Activated effector memory CD4-positive, alpha-beta T cell treated with anti-CD3 and anti-CD28 coated beads, Interleukin-2, amount 50 U/mL, for 16 hours (primary cell): Measurements from ENCODE around the gene DHRS12.
A peak's percentile ranks its signal among the peaks of the same experiment; 100 is the strongest.

Source experiments
- DNase-seq: peaks from one replicate; pipeline ENCODE4 v3.0.0-alpha.2; 2020

Gene DHRS12

GRCh38 chr13:51805925-51806324 is 2.0 kb upstream of the DHRS12 start:
- no peak for DNase-seq

DNA sequence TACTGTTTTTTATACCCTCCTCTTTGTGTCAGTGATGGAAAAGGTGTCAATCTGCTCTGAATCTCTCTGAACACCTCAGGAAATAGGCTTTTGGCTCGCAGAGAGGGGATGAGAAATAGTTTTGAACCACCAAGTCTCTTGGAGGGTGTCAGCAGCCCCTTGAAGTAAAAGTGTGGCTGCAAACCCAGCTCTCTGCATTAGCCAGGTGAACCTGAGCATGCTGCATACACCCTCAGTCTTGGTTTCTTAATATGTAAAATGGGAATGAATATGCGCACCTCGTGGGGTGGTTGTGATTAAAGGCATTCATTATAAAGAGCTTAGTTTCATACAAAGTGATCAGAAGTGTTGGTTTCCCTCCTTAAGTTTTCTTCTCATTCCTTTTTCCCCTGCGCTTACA is 1.4 kb upstream of the DHRS12 start:
- no peak for DNase-seq

- peak; percentile 77 for DNase-seq
These were observed 571 bp upstream of the DHRS12 start for GRCh38 chr13:51804295-51805172.

- DNase-seq: no peak
These were observed 1.1 kb downstream of the DHRS12 start for GRCh38 chr13:51802631-51803418.

DNA sequence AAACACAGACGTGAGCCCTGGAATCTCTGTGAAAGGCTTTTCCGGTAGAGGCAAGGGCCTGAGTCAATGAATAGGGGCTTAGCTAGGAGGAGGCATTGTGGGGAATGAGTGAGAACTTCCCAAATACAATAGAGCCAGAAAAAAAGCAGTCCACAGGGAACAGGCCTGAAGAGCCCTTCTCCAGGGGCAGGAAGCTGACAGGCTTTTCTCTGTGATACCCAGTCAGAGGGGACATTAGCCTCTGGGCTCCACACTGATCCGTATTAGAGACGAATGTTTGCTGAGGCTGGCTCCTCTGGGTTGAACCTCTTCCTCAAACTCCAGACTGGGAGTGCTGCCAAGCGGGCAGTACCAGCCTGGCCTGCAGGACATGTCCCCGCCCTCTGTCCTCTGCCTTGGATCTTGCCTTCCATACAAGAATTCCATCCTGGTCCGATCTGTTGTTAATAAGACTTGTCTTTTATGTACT is 2.3 kb downstream of the DHRS12 start:
- no peak for DNase-seq

DNA sequence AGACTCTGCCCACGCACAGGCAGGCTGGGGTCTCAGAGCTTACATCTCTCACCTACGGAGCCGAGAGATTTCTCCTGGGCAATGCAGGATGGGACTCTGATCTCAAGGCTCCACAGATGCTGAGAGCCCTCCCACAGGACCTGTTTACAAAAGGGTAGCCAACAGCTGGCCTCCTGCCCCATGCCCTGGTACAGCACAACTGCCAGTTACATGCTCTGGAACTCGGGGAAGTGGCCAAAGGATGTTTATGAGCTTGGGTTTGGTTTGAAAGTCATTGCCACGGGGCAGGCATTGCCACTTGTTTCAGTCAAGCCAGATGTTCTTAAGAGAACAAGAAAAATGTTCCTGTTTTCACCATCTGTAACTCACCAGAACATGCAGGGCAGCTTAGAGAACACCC is 3.5 kb downstream of the DHRS12 start:
- no peak for DNase-seq

DNA sequence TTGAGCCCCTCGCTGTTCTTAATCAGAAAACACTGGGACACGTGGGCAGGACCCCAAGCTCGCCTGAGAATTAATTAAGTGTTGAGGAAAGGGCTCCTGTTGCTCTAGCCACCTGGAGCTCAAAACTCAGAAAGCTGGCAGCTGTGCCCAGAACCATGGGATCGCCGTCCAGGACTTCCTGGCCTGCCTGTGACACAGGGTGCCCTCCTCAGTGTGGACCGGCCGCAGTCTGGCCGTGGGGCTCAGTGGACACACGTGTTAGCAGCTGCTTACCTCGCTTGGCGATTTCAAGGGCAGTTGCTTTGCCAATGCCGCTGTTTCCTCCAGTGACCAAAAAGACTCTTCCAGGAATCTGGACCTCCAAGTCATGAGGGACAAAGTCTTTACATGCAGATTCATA is 4.7 kb downstream of the DHRS12 start:
- no peak for DNase-seq

- peak; percentile 81 for DNase-seq
These were observed 6.1 kb downstream of the DHRS12 start for GRCh38 chr13:51797664-51798488.

DNA sequence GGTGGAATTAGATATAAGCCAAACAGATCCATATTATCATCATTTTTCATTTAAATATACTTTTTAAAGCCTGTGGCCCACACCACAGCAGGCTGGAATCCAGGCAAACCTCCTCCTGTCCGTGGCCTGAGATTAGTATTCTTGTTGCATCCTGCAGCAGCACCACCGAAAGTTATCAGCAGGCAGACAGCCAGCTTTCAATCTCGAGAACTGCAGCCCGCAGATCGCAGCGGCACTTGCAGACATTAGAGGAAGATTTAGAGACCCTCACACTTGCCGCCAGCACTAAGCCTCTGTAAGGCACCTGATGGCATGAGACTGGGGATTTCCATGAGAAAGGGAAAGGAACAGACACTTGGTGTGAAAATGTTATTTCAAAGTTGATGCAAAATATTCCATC is 7.4 kb downstream of the DHRS12 start:
- no peak for DNase-seq

- no peak for DNase-seq
These were observed 8.5 kb downstream of the DHRS12 start for GRCh38 chr13:51795419-51795818.

DNA sequence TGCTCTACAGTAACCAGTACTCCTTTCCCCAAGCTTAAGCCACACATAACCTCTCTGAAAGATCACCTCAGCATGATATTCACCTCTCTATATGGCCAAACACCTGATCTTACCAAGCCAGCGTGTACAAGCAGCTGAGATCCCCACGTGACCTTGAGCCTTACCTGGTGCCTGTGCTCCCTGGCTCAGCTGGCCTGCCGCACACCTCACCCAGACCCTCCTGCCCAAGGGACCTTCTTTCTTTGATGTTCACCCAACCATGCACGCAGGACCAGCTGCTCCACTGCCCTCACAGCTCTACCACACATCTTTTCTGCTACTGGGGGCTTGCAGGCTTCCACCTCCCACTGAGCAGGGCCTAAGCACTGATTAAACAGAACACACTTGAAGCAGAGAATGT is 9.0 kb downstream of the DHRS12 start:
- no peak for DNase-seq

- peak; percentile 80 for DNase-seq
These were observed 10.2 kb downstream of the DHRS12 start for GRCh38 chr13:51793570-51794271.

GRCh38 chr13:51786425-51787265 is 17.3 kb downstream of the DHRS12 start:
- no peak for DNase-seq

DNA sequence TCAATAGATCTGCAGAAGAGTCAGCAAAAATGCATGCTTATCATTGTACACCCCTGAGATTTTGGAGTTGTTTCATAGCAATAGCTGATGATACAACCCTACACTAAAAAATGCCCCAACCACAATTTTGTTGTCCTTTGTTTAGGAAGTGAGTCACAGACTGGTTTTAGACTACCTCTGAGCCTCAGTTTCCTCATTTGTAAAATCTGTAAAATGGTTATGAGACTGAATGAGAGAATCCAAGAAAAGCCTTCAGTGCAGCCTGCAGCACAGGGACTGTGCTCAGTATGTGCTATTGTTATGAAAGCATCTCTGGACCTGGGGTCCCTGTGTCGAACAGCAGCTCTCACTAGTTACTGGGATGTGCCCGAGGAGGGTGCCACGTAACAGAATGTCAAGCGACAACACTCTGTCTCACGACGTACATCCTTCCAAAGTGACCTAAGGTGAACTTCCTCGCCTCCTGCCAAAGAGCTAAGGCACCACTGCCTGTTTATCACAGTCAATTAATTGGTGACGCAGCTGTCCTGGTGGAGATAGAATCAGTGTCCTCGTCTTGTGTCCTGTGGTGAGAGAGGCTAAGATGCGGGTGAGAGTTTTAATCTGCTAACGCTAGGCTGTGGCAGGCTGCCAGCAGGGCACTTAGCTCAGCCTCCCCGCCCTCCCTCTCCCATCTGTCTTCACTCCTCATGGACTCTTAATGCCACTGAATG is 18.1 kb downstream of the DHRS12 start:
- DNase-seq: no peak

- no peak for DNase-seq
These were observed 19.9 kb downstream of the DHRS12 start for GRCh38 chr13:51784097-51784496.

DNA sequence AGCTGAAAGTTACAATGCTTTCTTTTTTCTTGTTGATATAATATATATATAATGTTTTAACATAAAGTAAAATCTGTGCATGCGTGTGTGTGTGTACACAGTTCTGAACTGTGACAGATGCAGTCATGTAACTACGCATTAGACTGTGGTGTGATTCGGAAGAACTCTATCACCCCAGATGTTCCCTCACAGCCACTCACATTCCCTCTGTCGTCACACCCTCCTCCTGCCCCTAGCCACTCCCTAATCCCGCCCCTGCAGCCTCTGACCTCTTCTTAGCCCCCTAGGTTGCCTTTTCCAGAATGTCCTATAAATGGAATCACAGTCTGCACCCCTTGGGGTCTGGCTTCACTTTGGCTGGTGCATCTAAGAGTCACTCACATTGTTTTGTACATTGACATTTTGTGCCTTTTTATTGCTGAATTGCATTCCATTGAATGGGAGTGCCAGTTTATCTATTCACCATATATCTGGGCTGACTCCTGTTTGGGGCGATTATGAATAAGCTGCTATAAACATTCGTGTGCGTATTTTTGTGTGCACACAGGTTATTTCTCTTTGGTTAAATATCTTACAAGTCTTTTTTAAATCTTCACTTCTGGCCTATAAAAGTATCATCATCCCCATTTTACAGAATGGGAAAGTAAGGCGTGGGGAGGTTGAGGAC is 20.4 kb downstream of the DHRS12 start:
- no peak for DNase-seq

DNA sequence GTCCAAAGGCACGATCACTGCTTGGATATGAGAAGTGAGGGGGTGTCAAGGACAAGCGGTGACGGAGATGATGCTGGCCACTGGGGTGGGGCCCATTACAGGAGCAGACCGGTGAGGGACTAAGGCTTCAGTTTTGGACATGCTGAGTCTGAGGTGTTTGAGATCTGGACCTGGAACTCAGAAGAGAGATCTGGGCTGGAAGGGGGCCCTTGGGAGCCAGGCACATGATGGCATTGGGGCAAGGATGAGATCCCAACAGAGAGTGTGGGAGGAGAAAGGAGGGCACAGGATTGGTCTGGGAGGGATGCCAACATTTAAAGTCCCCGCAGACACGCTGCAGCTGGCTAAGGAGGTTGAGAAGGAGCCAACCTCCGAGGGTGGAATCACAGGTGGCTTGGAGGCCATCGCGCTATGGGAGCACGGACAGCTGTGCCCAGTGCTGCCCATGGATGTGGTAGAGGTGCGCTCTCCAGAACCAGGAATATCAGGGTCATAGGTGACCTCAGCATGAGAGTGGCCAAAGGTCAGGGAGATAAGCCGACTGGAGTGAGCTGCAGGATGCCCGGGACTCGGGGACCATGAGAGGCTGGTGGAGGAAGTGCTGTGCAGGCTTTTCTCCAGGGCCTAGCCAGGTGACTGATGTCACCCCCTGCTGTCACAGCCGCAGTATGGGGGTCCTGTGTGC is 21.8 kb downstream of the DHRS12 start:
- no peak for DNase-seq

GRCh38 chr13:51781246-51782022 is 22.5 kb downstream of the DHRS12 start:
- no peak for DNase-seq

DNA sequence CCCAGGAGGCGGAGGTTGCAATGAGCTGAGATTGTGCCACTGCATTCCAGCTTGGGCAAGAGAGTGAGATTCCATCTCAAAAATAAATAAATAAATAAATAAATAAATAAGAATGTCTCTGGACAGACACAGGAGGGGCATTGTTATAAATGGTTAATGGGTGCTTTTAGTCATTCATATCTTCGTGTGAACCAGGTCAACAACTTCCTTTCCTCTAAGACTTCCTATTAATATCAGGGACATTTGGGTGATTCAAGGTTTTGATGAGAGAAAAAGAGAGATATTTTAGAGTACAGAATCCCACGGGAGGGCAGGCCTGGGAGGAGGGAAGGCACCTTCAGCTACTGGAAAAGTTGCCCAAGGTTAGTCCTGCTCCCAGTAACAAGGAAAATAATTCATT is 23.9 kb downstream of the DHRS12 start:
- no peak for DNase-seq
